GM23338 (cell line): ENCODE measurements around the gene SGK1. TPM values are rescaled to one million over a fixed set of nuclear protein-coding genes. Genes with fewer than 3 reads are reported as not detected.

Experiments used
- ATAC-seq: fragments of 200-7000 bp; cut with Tn5 transposase; 3 replicates; pipeline ENCODE4 v1.9.1; 2020
- DNase-seq: peaks from one replicate; pipeline ENCODE4 v3.0.0-alpha.2; 2015; ENCODE audit warnings: low spot score
- H2AFZ ChIP-seq: fragments of 200-600 bp; sonication (generic); 2 replicates; pipeline ENCODE4 v1.8.0; 2016; ENCODE audit warnings: antibody characterized with exemption, mild to moderate bottlenecking, moderate library complexity
- H3F3A ChIP-seq: fragments of 200-600 bp; sonication (generic); replicated peaks from 2 replicates; pipeline ENCODE4 v1.8.0; 2017; ENCODE audit warnings: antibody characterized with exemption, mixed run types, low read depth
- H3K27ac ChIP-seq: fragments of 200-600 bp; sonication (generic); 2 replicates; pipeline ENCODE4 v1.6.1; 2016; ENCODE audit warnings: low read depth
- H3K27me3 ChIP-seq: fragments of 200-600 bp; sonication (generic); 2 replicates; pipeline ENCODE4 v1.8.0; 2016; ENCODE audit warnings: mild to moderate bottlenecking, mixed run types, moderate library complexity; ENCODE audit not compliant: insufficient read depth
- H3K36me3 ChIP-seq: fragments of 200-600 bp; sonication (generic); 2 replicates; pipeline ENCODE4 v1.8.0; 2016; ENCODE audit warnings: mild to moderate bottlenecking; ENCODE audit not compliant: insufficient read depth
- H3K4me1 ChIP-seq: fragments of 200-600 bp; sonication (generic); 2 replicates; pipeline ENCODE4 v1.8.0; 2016; ENCODE audit warnings: mild to moderate bottlenecking, moderate library complexity; ENCODE audit not compliant: insufficient read depth
- H3K4me2 ChIP-seq: fragments of 200-600 bp; sonication (generic); 2 replicates; pipeline ENCODE4 v1.7.1; 2017; ENCODE audit warnings: mixed run types
- H3K4me3 ChIP-seq: fragments of 200-600 bp; sonication (generic); 2 replicates; pipeline ENCODE4 v1.6.1; 2016; ENCODE audit warnings: mixed run types
- H3K79me2 ChIP-seq: fragments of 200-600 bp; sonication (generic); replicated peaks from 2 replicates; pipeline ENCODE4 v1.8.0; 2017; ENCODE audit warnings: mild to moderate bottlenecking; ENCODE audit not compliant: insufficient read depth
- H3K9me2 ChIP-seq: fragments of 200-600 bp; sonication (generic); 2 replicates; pipeline ENCODE4 v1.8.0; 2017; ENCODE audit not compliant: insufficient read depth
- H4K20me1 ChIP-seq: fragments of 200-600 bp; sonication (generic); replicated peaks from 2 replicates; pipeline ENCODE4 v1.8.0; 2017; ENCODE audit warnings: mild to moderate bottlenecking; ENCODE audit not compliant: insufficient read depth
- H3K27ac Mint-ChIP-seq: 2 replicates; pipeline ENCODE4 v1.8.0; 2020; ENCODE audit warnings: inconsistent platforms, mild to moderate bottlenecking, moderate library complexity, mixed read lengths
- H3K27me3 Mint-ChIP-seq: 3 replicates; pipeline ENCODE4 v1.8.0; 2022; ENCODE audit warnings: low read depth, mild to moderate bottlenecking, moderate library complexity, mixed read lengths, inconsistent platforms; ENCODE audit not compliant: insufficient read depth, poor library complexity
- H3K36me3 Mint-ChIP-seq: 3 replicates; pipeline ENCODE4 v1.8.0; 2021; ENCODE audit warnings: low read depth, mild to moderate bottlenecking, inconsistent platforms, moderate library complexity, mixed read lengths
- H3K4me1 Mint-ChIP-seq: 3 replicates; pipeline ENCODE4 v1.8.0; 2020; ENCODE audit warnings: mild to moderate bottlenecking, inconsistent platforms, mixed read lengths
- H3K4me3 Mint-ChIP-seq: 3 replicates; pipeline ENCODE4 v1.8.0; 2021; ENCODE audit warnings: moderate library complexity, mild to moderate bottlenecking, inconsistent platforms, mixed read lengths
- H3K9me3 Mint-ChIP-seq: 3 replicates; pipeline ENCODE4 v1.8.0; 2020; ENCODE audit warnings: moderate library complexity, mild to moderate bottlenecking, inconsistent platforms, mixed read lengths
- CTCF ChIP-seq, 2 experiments: fragments of 200-600 bp in 1 of 2; sonication (generic) in 1 of 2; conservative IDR thresholded peaks; 2 replicates each; pipeline versions ENCODE4 v1.5.1 to v1.6.1; 2016 to 2017; ENCODE audit warnings: antibody characterized with exemption in 2 of 2, low read depth in 2 of 2, mild to moderate bottlenecking in 2 of 2, moderate library complexity in 1 of 2
- NANOG ChIP-seq: IDR thresholded peaks from 2 replicates; pipeline ENCODE4 v1.6.1; 2016; ENCODE audit warnings: antibody characterized with exemption, borderline replicate concordance
- STAT1 ChIP-seq: IDR thresholded peaks from one replicate; pipeline ENCODE4 v1.6.1; 2016; ENCODE audit warnings: antibody characterized with exemption; ENCODE audit not compliant: unreplicated experiment
- ZNF114 ChIP-seq: fragments of 250-450 bp; sonication (Bioruptor Pico); IDR thresholded peaks from 2 replicates; pipeline ENCODE4 v1.5.0; 2020; ENCODE audit warnings: mild to moderate bottlenecking, moderate library complexity
- ZNF331 ChIP-seq: fragments of 250-450 bp; sonication (Bioruptor Pico); IDR thresholded peaks from 2 replicates; pipeline ENCODE4 v1.5.0; 2020; ENCODE audit warnings: low read depth, mild to moderate bottlenecking, moderate library complexity
- polyA plus RNA-seq: library from polyadenylated mRNA; unstranded; fragments of >200 nt; fragmentation: Nextera tagmentation; extraction: Ambion mirVana; gene quantifications from 2 replicates; pipeline ENCODE4 v1.2.1, GENCODE V29; 2016
- total RNA-seq: library from RNA; depleted of rRNA; stranded (reverse); fragments of >200 nt; shearing (Covaris generic); gene quantifications from 2 replicates; pipeline ENCODE4 v1.2.3, GENCODE V29; 2014
- TF ChIP-seq, protein P1 (sequence below): IDR thresholded peaks from 2 replicates; pipeline ENCODE4 v1.6.1; 2016; ENCODE audit warnings: antibody characterized with exemption

SGK1 gene
- total and polyA plus RNA-seq, 2 experiments from 2014 or later, result 16.3 to 37.2 TPM

DNA sequence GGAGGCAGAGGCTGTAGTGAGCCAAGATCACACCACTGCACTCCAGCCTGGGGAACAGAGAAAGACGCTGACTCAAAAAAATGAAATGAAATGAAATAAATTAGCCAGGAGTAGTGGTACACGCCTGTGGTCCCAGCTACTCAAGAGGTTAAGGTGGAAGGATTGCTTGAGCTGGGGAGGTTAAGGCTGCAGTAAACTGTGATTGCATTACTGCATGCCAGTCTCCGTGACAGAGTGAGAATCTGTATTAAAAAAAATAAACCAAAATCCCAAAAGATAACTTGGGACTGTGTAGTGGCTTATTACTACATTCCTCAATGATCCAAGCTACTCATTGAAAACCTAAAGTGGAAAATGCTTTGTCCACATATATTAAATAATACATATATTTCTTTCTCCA, 87.0 kb downstream of the SGK1 start (continued):
- TF ChIP-seq CTCF (conservative IDR thresholded peaks at IDR 0.05; ENCODE audit: low read depth in 2 of 2) (no peak), STAT1 (no peak), ZNF114 (CRISPR knock-in tag) (no peak)

- no peak for TF ChIP-seq ZNF331
- Histone ChIP-seq H3K9me2 (no peaks in the 10 kb centered on the region), H3K36me3 (no peaks in the 10 kb centered on the region)
Observed at GRCh38 chr6:134230087-134230700, 87.7 kb downstream of the SGK1 start.

GRCh38 chr6:134229520-134229919, 88.4 kb downstream of the SGK1 start:
- DNase-seq (peak; percentile 11), ATAC-seq (no peak)
- peak overlapping the region; percentile 33; the same call in 1 of the 2 replicates for H3K27ac ChIP-seq
- Mint-ChIP-seq H3K4me3 (no peak overlapping the region; the same call in 2 of the 3 replicates), H3K27me3 (peaks cover 4% of the 10 kb centered on the region), H3K9me3 (no peaks in the 10 kb centered on the region), H3K36me3 (no peaks in the 10 kb centered on the region), H3K4me1 (peaks cover 17% of the 10 kb centered on the region), H3K27ac (peak overlapping the region; percentile 84)
- no peaks in the 10 kb centered on the region for H3K36me3 ChIP-seq
- H2AFZ ChIP-seq, result no peak overlapping the region
- peak overlapping the region; percentile 24; the same call in 1 of the 2 replicates for H3K4me2 ChIP-seq
- no peaks in the 10 kb centered on the region for H3K9me2 ChIP-seq
- H3K4me3 ChIP-seq, result no peak overlapping the region
- 0 out of 2 replicates have a peak, but pooled peaks have one; percentile 7 for TF ChIP-seq NANOG
- TF ChIP-seq, protein P1, sequence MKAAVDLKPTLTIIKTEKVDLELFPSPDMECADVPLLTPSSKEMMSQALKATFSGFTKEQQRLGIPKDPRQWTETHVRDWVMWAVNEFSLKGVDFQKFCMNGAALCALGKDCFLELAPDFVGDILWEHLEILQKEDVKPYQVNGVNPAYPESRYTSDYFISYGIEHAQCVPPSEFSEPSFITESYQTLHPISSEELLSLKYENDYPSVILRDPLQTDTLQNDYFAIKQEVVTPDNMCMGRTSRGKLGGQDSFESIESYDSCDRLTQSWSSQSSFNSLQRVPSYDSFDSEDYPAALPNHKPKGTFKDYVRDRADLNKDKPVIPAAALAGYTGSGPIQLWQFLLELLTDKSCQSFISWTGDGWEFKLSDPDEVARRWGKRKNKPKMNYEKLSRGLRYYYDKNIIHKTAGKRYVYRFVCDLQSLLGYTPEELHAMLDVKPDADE, result no peak
- no peaks in the 10 kb centered on the region for H4K20me1 ChIP-seq
- no peaks in the 10 kb centered on the region for H3F3A ChIP-seq
- H3K27me3 ChIP-seq, result no peaks in the 10 kb centered on the region
- H3K4me1 ChIP-seq, result peaks cover 11% of the 10 kb centered on the region
- H3K79me2 ChIP-seq, result no peaks in the 10 kb centered on the region

More at GRCh38 chr6:134230087-134230700, 87.7 kb downstream of the SGK1 start:
- H3K4me3 Mint-ChIP-seq, result no peak overlapping the region
- peaks cover 11% of the 10 kb centered on the region for H3K4me1 ChIP-seq
- H3K27ac ChIP-seq, result peak overlapping the region; percentile 33; the same call in 1 of the 2 replicates
- H3F3A ChIP-seq, result no peaks in the 10 kb centered on the region
- peak overlapping the region; percentile 84 for H3K27ac Mint-ChIP-seq
- no peaks in the 10 kb centered on the region for H3K36me3 Mint-ChIP-seq
- 0 out of 2 replicates have a peak overlapping the region, but pooled peaks have one; percentile 9 for H2AFZ ChIP-seq
- no peaks in the 10 kb centered on the region for H3K9me3 Mint-ChIP-seq
- peak overlapping the region; percentile 24; the same call in 1 of the 2 replicates for H3K4me2 ChIP-seq
- ATAC-seq (no peak), DNase-seq (peak; percentile 39)
- no peaks in the 10 kb centered on the region for H4K20me1 ChIP-seq
- no peak overlapping the region for H3K4me3 ChIP-seq
- peaks cover 4% of the 10 kb centered on the region for H3K27me3 Mint-ChIP-seq
- H3K4me1 Mint-ChIP-seq, result peaks cover 17% of the 10 kb centered on the region
- no peaks in the 10 kb centered on the region for H3K27me3 ChIP-seq
- H3K79me2 ChIP-seq, result no peaks in the 10 kb centered on the region
